ENCODE measurements around the gene CDH1.

Gene CDH1

GRCh38 chr16:68760671-68761275 is 23.7 kb downstream of the CDH1 start:
- no peaks in the 10 kb centered on the region for H3K9me3 ChIP-seq (replicated peaks in 1 of 2; ENCODE audit: control insufficient read depth in 2 of 2, insufficient read depth in 1 of 2, low read depth in 1 of 2, low read length in 2 of 2)
- no peak overlapping the region for H3K4me2 ChIP-seq (ENCODE audit: insufficient read depth, low read length, poor library complexity, severe bottlenecking)
- H3K18ac ChIP-seq (ENCODE audit: low read length): peak overlapping the region; percentile 32
- no peak overlapping the region for H2BK5ac ChIP-seq (ENCODE audit: low read length)
- H4K8ac ChIP-seq (ENCODE audit: low read depth, low read length): no peak overlapping the region
- no peak overlapping the region for H2BK15ac ChIP-seq (ENCODE audit: low read length)
- no peak overlapping the region for H2AK5ac ChIP-seq (ENCODE audit: low read depth, low read length)
- WGBS, 2 donors (ENCODE audit: extremely low coverage in 2 of 2, insufficient read length in 2 of 2, insufficient replicate concordance in 1 of 2): no CpG with 5 or more reads among the region's 8 CpGs
- H3K27me3 ChIP-seq (ENCODE audit: control insufficient read depth in 3 of 3, insufficient read depth in 3 of 3, low read depth in 1 of 3, low read length in 3 of 3): peaks cover 0 to 15% (median 0%) of the 10 kb centered on the region in 3 experiments
- no peak overlapping the region for H3K4ac ChIP-seq (ENCODE audit: low read length)
- H3K4me3 ChIP-seq (ENCODE audit: low read length in 2 of 2): no peak overlapping the region
- no peak overlapping the region for H2BK12ac ChIP-seq (ENCODE audit: low read length)
- H2AFZ ChIP-seq (ENCODE audit: low read length): peak overlapping the region; percentile 61
- no peak overlapping the region for H3K23ac ChIP-seq (ENCODE audit: low read depth, low read length, poor library complexity)
- no peak overlapping the region for H2BK120ac ChIP-seq (ENCODE audit: low read depth, low read length)
- no peak overlapping the region for H3K9ac ChIP-seq (ENCODE audit: low read depth, low read length, poor library complexity)
- no peaks in the 10 kb centered on the region for H3K36me3 ChIP-seq (replicated peaks in 1 of 2; ENCODE audit: control insufficient read depth in 2 of 2, insufficient read depth in 2 of 2, low read length in 2 of 2)
- H3K14ac ChIP-seq (ENCODE audit: low read length): no peak overlapping the region
- H3K79me1 ChIP-seq (ENCODE audit: low read depth, low read length): no peaks in the 10 kb centered on the region
- H4K91ac ChIP-seq (ENCODE audit: low read depth, low read length, poor library complexity): no peak overlapping the region
- DNase-seq (ENCODE audit: low spot score): no peak
- peaks cover 5 to 7% of the 10 kb centered on the region in 2 donors for H3K4me1 ChIP-seq (ENCODE audit: control insufficient read depth in 2 of 2, insufficient read depth in 1 of 2, low read depth in 1 of 2, low read length in 2 of 2)
- H3K27ac ChIP-seq (replicated peaks; ENCODE audit: low read length): no peak overlapping the region

GRCh38 chr16:68762996-68763756 is 26.1 kb downstream of the CDH1 start:
- H3K27ac ChIP-seq (replicated peaks; ENCODE audit: low read length): no peak overlapping the region
- H3K9ac ChIP-seq (ENCODE audit: low read depth, low read length, poor library complexity): no peak overlapping the region
- H4K91ac ChIP-seq (ENCODE audit: low read depth, low read length, poor library complexity): no peak overlapping the region
- H2AFZ ChIP-seq (ENCODE audit: low read length): no peak overlapping the region
- no peak overlapping the region for H2BK15ac ChIP-seq (ENCODE audit: low read length)
- H3K4me3 ChIP-seq (ENCODE audit: low read length in 2 of 2): no peak overlapping the region
- peaks cover 0 to 15% (median 0%) of the 10 kb centered on the region in 3 experiments for H3K27me3 ChIP-seq (ENCODE audit: control insufficient read depth in 3 of 3, insufficient read depth in 3 of 3, low read depth in 1 of 3, low read length in 3 of 3)
- peaks cover 5 to 7% of the 10 kb centered on the region in 2 donors for H3K4me1 ChIP-seq (ENCODE audit: control insufficient read depth in 2 of 2, insufficient read depth in 1 of 2, low read depth in 1 of 2, low read length in 2 of 2)
- H2BK5ac ChIP-seq (ENCODE audit: low read length): no peak overlapping the region
- no peak overlapping the region for H3K4me2 ChIP-seq (ENCODE audit: insufficient read depth, low read length, poor library complexity, severe bottlenecking)
- H3K23ac ChIP-seq (ENCODE audit: low read depth, low read length, poor library complexity): no peak overlapping the region
- H2BK12ac ChIP-seq (ENCODE audit: low read length): no peak overlapping the region
- H3K79me1 ChIP-seq (ENCODE audit: low read depth, low read length): no peaks in the 10 kb centered on the region
- no peaks in the 10 kb centered on the region for H3K36me3 ChIP-seq (replicated peaks in 1 of 2; ENCODE audit: control insufficient read depth in 2 of 2, insufficient read depth in 2 of 2, low read length in 2 of 2)
- H3K18ac ChIP-seq (ENCODE audit: low read length): no peak overlapping the region
- no peaks in the 10 kb centered on the region for H3K9me3 ChIP-seq (replicated peaks in 1 of 2; ENCODE audit: control insufficient read depth in 2 of 2, insufficient read depth in 1 of 2, low read depth in 1 of 2, low read length in 2 of 2)
- no peak for DNase-seq (ENCODE audit: low spot score)
- no peak overlapping the region for H2BK120ac ChIP-seq (ENCODE audit: low read depth, low read length)
- no peak overlapping the region for H3K14ac ChIP-seq (ENCODE audit: low read length)
- no peak overlapping the region for H3K4ac ChIP-seq (ENCODE audit: low read length)
- whole genome bisulfite sequencing, 2 donors (ENCODE audit: extremely low coverage in 2 of 2, insufficient read length in 2 of 2, insufficient replicate concordance in 1 of 2): no CpG with 5 or more reads among the region's 6 CpGs
- no peak overlapping the region for H4K8ac ChIP-seq (ENCODE audit: low read depth, low read length)
- H2AK5ac ChIP-seq (ENCODE audit: low read depth, low read length): no peak overlapping the region

- no peak overlapping the region for H3K4me2 ChIP-seq (ENCODE audit: insufficient read depth, low read length, poor library complexity, severe bottlenecking)
- no CpG with 5 or more reads among the region's 8 CpGs for WGBS, 2 donors (ENCODE audit: extremely low coverage in 2 of 2, insufficient read length in 2 of 2, insufficient replicate concordance in 1 of 2)
Observed at GRCh38 chr16:68764862-68765261, 27.8 kb downstream of the CDH1 start.

GRCh38 chr16:68767581-68767980 is 30.5 kb downstream of the CDH1 start:
- no peak for DNase-seq (ENCODE audit: low spot score)
- no peak overlapping the region for H3K4me3 ChIP-seq (ENCODE audit: low read length in 2 of 2)
- no peak overlapping the region for H3K14ac ChIP-seq (ENCODE audit: low read length)
- no peak overlapping the region for H3K18ac ChIP-seq (ENCODE audit: low read length)
- H3K4me1 ChIP-seq (ENCODE audit: control insufficient read depth in 2 of 2, insufficient read depth in 1 of 2, low read depth in 1 of 2, low read length in 2 of 2): peaks cover 3 to 5% of the 10 kb centered on the region in 2 donors
- H4K8ac ChIP-seq (ENCODE audit: low read depth, low read length): no peak overlapping the region
- H3K27me3 ChIP-seq (ENCODE audit: control insufficient read depth in 3 of 3, insufficient read depth in 3 of 3, low read depth in 1 of 3, low read length in 3 of 3): peaks cover 0 to 22% (median 0%) of the 10 kb centered on the region in 3 experiments
- no peak overlapping the region for H2AK5ac ChIP-seq (ENCODE audit: low read depth, low read length)
- no peak overlapping the region for H3K4ac ChIP-seq (ENCODE audit: low read length)
- no peak overlapping the region for H3K27ac ChIP-seq (replicated peaks; ENCODE audit: low read length)
- H2BK15ac ChIP-seq (ENCODE audit: low read length): no peak overlapping the region
- H3K79me1 ChIP-seq (ENCODE audit: low read depth, low read length): no peaks in the 10 kb centered on the region
- H4K91ac ChIP-seq (ENCODE audit: low read depth, low read length, poor library complexity): no peak overlapping the region
- H2BK120ac ChIP-seq (ENCODE audit: low read depth, low read length): no peak overlapping the region
- H3K9ac ChIP-seq (ENCODE audit: low read depth, low read length, poor library complexity): no peak overlapping the region
- no CpG with 5 or more reads among the region's 1 CpG for WGBS, 2 donors (ENCODE audit: extremely low coverage in 2 of 2, insufficient read length in 2 of 2, insufficient replicate concordance in 1 of 2)
- H3K36me3 ChIP-seq (replicated peaks in 1 of 2; ENCODE audit: control insufficient read depth in 2 of 2, insufficient read depth in 2 of 2, low read length in 2 of 2): no peaks in the 10 kb centered on the region
- H2BK12ac ChIP-seq (ENCODE audit: low read length): no peak overlapping the region
- H3K23ac ChIP-seq (ENCODE audit: low read depth, low read length, poor library complexity): no peak overlapping the region
- H3K9me3 ChIP-seq (replicated peaks in 1 of 2; ENCODE audit: control insufficient read depth in 2 of 2, insufficient read depth in 1 of 2, low read depth in 1 of 2, low read length in 2 of 2): no peaks in the 10 kb centered on the region
- H3K4me2 ChIP-seq (ENCODE audit: insufficient read depth, low read length, poor library complexity, severe bottlenecking): no peak overlapping the region
- no peak overlapping the region for H2AFZ ChIP-seq (ENCODE audit: low read length)
- no peak overlapping the region for H2BK5ac ChIP-seq (ENCODE audit: low read length)

More at GRCh38 chr16:68764862-68765261, 27.8 kb downstream of the CDH1 start:
- H2BK5ac ChIP-seq (ENCODE audit: low read length): no peak overlapping the region
- no peak overlapping the region for H3K9ac ChIP-seq (ENCODE audit: low read depth, low read length, poor library complexity)
- H3K4me3 ChIP-seq (ENCODE audit: low read length in 2 of 2): no peak overlapping the region
- peaks cover 5 to 7% of the 10 kb centered on the region in 2 donors for H3K4me1 ChIP-seq (ENCODE audit: control insufficient read depth in 2 of 2, insufficient read depth in 1 of 2, low read depth in 1 of 2, low read length in 2 of 2)
- no peak overlapping the region for H3K4ac ChIP-seq (ENCODE audit: low read length)
- no peaks in the 10 kb centered on the region for H3K36me3 ChIP-seq (replicated peaks in 1 of 2; ENCODE audit: control insufficient read depth in 2 of 2, insufficient read depth in 2 of 2, low read length in 2 of 2)
- H2BK15ac ChIP-seq (ENCODE audit: low read length): no peak overlapping the region
- H2AFZ ChIP-seq (ENCODE audit: low read length): no peak overlapping the region
- H4K91ac ChIP-seq (ENCODE audit: low read depth, low read length, poor library complexity): no peak overlapping the region
- no peak overlapping the region for H2AK5ac ChIP-seq (ENCODE audit: low read depth, low read length)
- no peaks in the 10 kb centered on the region for H3K9me3 ChIP-seq (replicated peaks in 1 of 2; ENCODE audit: control insufficient read depth in 2 of 2, insufficient read depth in 1 of 2, low read depth in 1 of 2, low read length in 2 of 2)
- no peak for DNase-seq (ENCODE audit: low spot score)
- H3K23ac ChIP-seq (ENCODE audit: low read depth, low read length, poor library complexity): no peak overlapping the region
- H3K27ac ChIP-seq (replicated peaks; ENCODE audit: low read length): no peak overlapping the region
- peaks cover 0 to 15% (median 0%) of the 10 kb centered on the region in 3 experiments for H3K27me3 ChIP-seq (ENCODE audit: control insufficient read depth in 3 of 3, insufficient read depth in 3 of 3, low read depth in 1 of 3, low read length in 3 of 3)
- H3K14ac ChIP-seq (ENCODE audit: low read length): no peak overlapping the region
- H2BK12ac ChIP-seq (ENCODE audit: low read length): no peak overlapping the region
- H2BK120ac ChIP-seq (ENCODE audit: low read depth, low read length): no peak overlapping the region
- no peak overlapping the region for H3K18ac ChIP-seq (ENCODE audit: low read length)
- H3K79me1 ChIP-seq (ENCODE audit: low read depth, low read length): no peaks in the 10 kb centered on the region
- no peak overlapping the region for H4K8ac ChIP-seq (ENCODE audit: low read depth, low read length)

All from neuronal stem cell (in vitro differentiated cells).